ENCODE data around the gene UNC13A. TPM values are rescaled to one million over a fixed set of nuclear protein-coding genes. Genes with fewer than 3 reads are reported as not detected.

The UNC13A gene
- total RNA-seq, 4 donors from 2014 or later, result 0.06 to 0.22 TPM; not detected in 2

GRCh38 chr19:17632577-17632976 is 55.6 kb downstream of the UNC13A start:
- H3K27me3 ChIP-seq, result peaks cover 0 to 4% (median 0%) of the 10 kb centered on the region in 4 donors
- no peak overlapping the region for H3K27ac ChIP-seq
- WGBS, 2 donors, result 88 to 93% methylated on average over 5 to 6 of the region's 9 CpGs
- no peak overlapping the region for H3K4me3 ChIP-seq
- no peak for TF ChIP-seq POLR2A (IDR thresholded peaks at IDR 0.05)
- no peak for TF ChIP-seq CTCF (IDR thresholded peaks at IDR 0.05)
- DNase-seq, result no peak
- no peaks in the 10 kb centered on the region for H3K9me3 ChIP-seq
- H3K36me3 ChIP-seq, result no peaks in the 10 kb centered on the region
- no peaks in the 10 kb centered on the region for H3K4me1 ChIP-seq
- intact Hi-C loops (cut with DNase I), result no loop called here

GRCh38 chr19:17629760-17630159 is 58.4 kb downstream of the UNC13A start:
- 87 to 90% methylated on average over 1 to 2 of the region's 2 CpGs for WGBS, 2 donors
- Histone ChIP-seq H3K27me3 (peaks cover 0 to 4% (median 0%) of the 10 kb centered on the region in 4 donors), H3K4me3 (no peak overlapping the region), H3K9me3 (no peaks in the 10 kb centered on the region), H3K4me1 (no peaks in the 10 kb centered on the region), H3K36me3 (no peaks in the 10 kb centered on the region), H3K27ac (no peak overlapping the region)
- no peak for TF ChIP-seq POLR2A (IDR thresholded peaks at IDR 0.05)
- no peak for TF ChIP-seq CTCF (IDR thresholded peaks at IDR 0.05)
- intact Hi-C loops (cut with DNase I), result no loop called here
- no peak for DNase-seq

- no peak for DNase-seq
- Histone ChIP-seq H3K27me3 (peaks cover 0 to 4% (median 0%) of the 10 kb centered on the region in 4 donors), H3K36me3 (no peaks in the 10 kb centered on the region), H3K27ac (no peak overlapping the region), H3K9me3 (no peaks in the 10 kb centered on the region), H3K4me1 (no peaks in the 10 kb centered on the region), H3K4me3 (no peak overlapping the region)
- 70% methylated on average over 3 of the region's 5 CpGs; no CpG with 5 or more reads in 1 of the 2 donors for WGBS, 2 donors
- TF ChIP-seq CTCF (IDR thresholded peaks at IDR 0.05), result no peak
- no peak for TF ChIP-seq POLR2A (IDR thresholded peaks at IDR 0.05)
- intact Hi-C loops (cut with DNase I), result no loop called here
Measured at GRCh38 chr19:17627921-17628320, 60.2 kb downstream of the UNC13A start.

GRCh38 chr19:17627161-17627560 is 61.0 kb downstream of the UNC13A start:
- Histone ChIP-seq H3K4me3 (no peak overlapping the region), H3K27ac (no peak overlapping the region), H3K9me3 (peaks cover 0 to 2% (median under 1%) of the 10 kb centered on the region in 3 donors), H3K4me1 (no peaks in the 10 kb centered on the region), H3K27me3 (peaks cover 0 to 4% (median 0%) of the 10 kb centered on the region in 4 donors), H3K36me3 (no peaks in the 10 kb centered on the region)
- TF ChIP-seq CTCF (IDR thresholded peaks at IDR 0.05), result no peak
- no peak for TF ChIP-seq POLR2A (IDR thresholded peaks at IDR 0.05)
- 75 to 82% methylated on average over 1 to 3 of the region's 3 CpGs for WGBS, 2 donors
- no peak for DNase-seq
- intact Hi-C loops (cut with DNase I), result no loop called here

GRCh38 chr19:17626456-17627015 is 61.6 kb downstream of the UNC13A start:
- H3K4me3 ChIP-seq, result no peak overlapping the region
- no peaks in the 10 kb centered on the region for H3K4me1 ChIP-seq
- H3K36me3 ChIP-seq, result no peaks in the 10 kb centered on the region
- WGBS, 2 donors, result 74 to 87% methylated on average over 11 of the region's 12 CpGs
- intact Hi-C loops (cut with DNase I), result no loop called here
- DNase-seq, result no peak
- peaks cover 0 to 8% (median 5%) of the 10 kb centered on the region in 3 donors for H3K9me3 ChIP-seq
- no peak for TF ChIP-seq POLR2A (IDR thresholded peaks at IDR 0.05)
- TF ChIP-seq CTCF (IDR thresholded peaks at IDR 0.05), result no peak
- peaks cover 0 to 4% (median 0%) of the 10 kb centered on the region in 4 donors for H3K27me3 ChIP-seq
- H3K27ac ChIP-seq, result no peak overlapping the region
